VCaP (cell line): ENCODE data around the gene TBC1D9.

ENCODE experiments used
- H3K27ac ChIP-seq: fragments of 450-650 bp; 2 replicates; pipeline ENCODE4 v1.5.1; 2017
- CTCF ChIP-seq: fragments of 450-650 bp; conservative IDR thresholded peaks from 2 replicates; pipeline ENCODE4 v1.5.1; 2017; ENCODE audit warnings: mild to moderate bottlenecking, moderate library complexity

TBC1D9 gene

DNA sequence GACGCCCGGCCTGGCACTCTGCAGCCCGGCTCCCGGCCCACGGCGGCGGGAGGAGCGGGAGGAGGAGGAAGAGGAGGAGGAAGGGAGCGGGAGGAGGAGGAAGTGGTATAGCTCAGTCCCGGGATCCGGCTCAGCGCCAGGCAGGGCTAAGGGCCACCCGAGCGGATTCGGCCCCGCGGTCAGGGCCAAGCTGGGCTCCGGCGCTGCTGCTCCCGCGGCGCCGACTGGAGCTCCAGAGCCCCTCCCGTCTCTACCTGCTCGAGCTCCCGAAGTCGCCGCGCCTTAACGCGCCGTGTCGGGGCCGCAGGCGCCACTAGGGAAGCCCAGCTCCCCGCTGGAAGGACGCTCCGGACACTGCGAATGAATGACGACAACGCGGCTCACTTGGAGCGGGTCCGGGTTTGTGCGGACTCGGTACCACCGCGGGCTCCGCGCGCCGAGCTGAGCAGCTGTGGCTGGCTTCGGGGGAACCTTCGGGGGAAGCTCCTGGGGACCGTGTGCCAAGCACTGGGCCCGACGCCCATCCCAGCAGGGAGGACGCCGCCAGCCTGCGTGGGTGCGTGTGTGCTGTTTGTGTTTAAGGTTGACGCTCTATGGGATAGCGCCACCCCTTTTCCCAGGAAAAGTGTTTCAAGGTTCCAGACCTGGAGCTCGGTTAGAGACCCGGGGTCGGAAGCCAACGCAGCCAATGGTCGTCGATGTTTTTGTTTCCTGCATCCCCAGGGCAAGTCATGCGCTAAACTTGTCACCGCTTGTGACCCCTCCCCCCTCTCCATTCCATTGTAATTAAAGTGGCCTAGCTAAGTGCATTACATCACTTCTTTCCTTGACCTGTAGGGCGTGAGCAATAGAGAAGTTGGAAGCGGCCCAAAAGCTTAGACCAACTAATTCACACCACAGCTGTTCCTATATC lies at the start of gene TBC1D9:
TSS of gene TBC1D9 (minus strand) at position 67 of the 913 bp plus-strand sequence. CDS start 340 bp downstream, outside the sequence.
- H3K27ac ChIP-seq = peak within 1 kb of the TSS; percentile 94

DNA sequence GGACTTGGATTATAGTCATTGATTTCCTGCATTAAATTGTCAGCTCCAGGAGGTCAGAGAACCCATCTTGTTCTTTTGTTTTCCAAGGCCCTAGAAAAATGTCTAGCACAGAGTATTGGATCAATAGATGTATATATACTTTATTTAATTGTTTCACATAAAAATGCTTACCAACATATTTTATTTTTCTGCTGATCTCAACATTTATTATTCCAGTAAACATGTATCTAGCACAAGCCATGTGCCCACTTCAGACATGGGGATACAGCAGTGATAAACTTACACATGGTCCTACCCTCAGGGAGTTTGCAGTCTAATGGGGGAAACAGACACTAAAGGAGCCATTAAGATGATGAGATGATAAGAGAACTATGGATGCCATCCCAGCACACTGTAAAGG lies 49.1 kb upstream of the TBC1D9 start:
- TF ChIP-seq CTCF = no peak
- no peak overlapping the region for H3K27ac ChIP-seq

More for the DNA sequence above, at the start of gene TBC1D9:
- peak; percentile 12; the same call in 1 of the 2 replicates for TF ChIP-seq CTCF

DNA sequence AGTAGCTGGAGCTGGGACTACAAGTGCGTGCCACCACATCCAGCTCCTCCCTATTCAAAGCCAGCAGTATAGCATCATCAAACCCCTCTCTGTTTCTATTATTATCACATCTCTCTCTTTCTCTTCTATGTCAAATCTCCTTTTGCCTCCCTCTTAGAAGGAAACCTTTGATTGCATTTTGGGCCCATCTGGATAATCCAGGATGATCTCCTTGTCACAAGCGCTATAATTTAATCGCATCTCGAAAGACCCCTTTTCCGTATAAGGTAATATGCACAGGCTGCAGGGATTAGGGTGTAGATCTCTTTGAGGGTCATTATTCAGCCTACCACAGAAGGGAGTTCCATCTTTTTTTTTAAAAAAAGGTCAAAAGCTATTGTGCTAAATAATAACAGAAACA lies 46.4 kb upstream of the TBC1D9 start:
- no peak for TF ChIP-seq CTCF
- no peak overlapping the region for H3K27ac ChIP-seq

- TF ChIP-seq CTCF = no peak
- H3K27ac ChIP-seq = no peak overlapping the region
These were observed 44.5 kb upstream of the TBC1D9 start for GRCh38 chr4:140800666-140801065.

DNA sequence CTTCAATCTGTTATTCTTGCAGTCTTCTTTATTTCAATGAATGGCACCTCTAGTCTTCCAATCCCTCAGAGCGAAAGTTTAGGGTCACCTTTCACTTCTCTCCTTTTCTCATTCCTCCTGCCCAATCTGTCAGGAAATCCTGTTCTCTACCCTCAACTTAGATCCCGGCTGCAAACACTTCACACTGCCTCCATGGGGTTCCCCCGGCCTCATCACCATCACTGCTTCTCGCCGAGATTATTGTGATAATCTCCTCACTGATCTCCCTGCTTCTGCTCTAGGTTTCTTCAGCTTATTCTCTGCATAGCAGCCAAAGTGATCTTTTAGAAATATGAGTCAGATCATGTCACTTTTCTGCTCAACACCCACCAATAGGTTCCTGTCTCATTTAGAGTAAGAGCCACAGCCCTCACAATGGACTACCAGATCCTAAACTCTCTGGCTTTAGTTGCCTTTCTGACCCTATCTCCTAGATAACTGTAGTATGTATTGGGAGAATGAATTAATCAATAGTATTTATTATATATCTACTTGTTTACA lies 43.6 kb upstream of the TBC1D9 start:
- no peak for TF ChIP-seq CTCF
- H3K27ac ChIP-seq = no peak overlapping the region

DNA sequence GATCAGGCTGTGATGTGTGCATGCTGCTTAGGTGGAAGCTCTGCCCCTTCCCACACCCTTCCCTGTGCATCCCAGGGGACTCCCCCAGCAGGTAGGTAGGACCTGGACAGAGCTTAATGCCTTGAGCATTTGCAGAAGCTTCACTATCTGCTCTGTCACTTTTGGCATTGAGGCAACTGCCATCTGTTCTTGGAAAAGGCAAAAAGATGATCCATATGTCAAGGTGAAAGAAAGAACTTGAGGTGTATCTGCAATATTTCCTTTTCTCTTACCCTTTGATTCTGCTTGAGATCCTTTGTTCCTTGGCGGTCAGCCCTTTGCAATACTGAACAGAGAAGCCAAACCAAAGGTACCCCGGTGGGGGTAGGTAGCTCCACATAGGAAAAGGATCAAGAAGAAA lies 37.1 kb upstream of the TBC1D9 start:
- H3K27ac ChIP-seq = no peak overlapping the region
- TF ChIP-seq CTCF = no peak

DNA sequence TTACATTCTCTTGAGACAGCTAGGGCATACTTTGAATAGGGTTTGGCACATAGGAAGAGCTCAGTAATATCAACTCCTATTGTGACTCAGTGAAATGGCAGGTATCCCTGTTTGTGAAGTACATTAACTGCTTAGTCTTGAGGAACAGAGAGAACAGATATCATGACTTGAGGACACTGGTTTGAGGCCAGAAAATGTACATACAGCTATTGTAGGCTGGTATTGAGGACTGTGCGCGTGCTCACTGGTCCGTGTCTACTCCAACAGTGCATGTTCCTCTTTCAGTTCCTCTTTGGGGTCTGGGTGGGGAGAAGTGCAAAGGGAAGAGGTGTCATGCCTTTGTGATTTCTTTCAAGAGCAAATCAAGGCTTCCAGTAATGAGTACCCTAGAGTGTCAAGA lies 34.6 kb upstream of the TBC1D9 start:
- no peak overlapping the region for H3K27ac ChIP-seq

More for the DNA sequence above, 34.6 kb upstream of the TBC1D9 start:
- no peak for TF ChIP-seq CTCF
